Endothelial cell of umbilical vein (primary cell): ENCODE measurements around the gene IER3. TPM values are rescaled to one million over a fixed set of nuclear protein-coding genes. Genes with fewer than 3 reads are reported as not detected.
A peak's percentile ranks its signal among the peaks of the same experiment; 100 is the strongest.

ENCODE experiments used
- BruUV-seq: library from RNA; stranded (reverse); fragments of 400-500 nt; replicated peaks from 2 replicates; lab custom pipeline; 2021; lab: Mats Ljungman, UMichigan
- CTCF ChIA-PET: fragments of 300-600, 350-600 bp; sonication (Branson Sonifier 250); formaldehyde crosslinking; loops from one replicate; lab custom pipeline; 2021; ENCODE audit warnings: antibody characterized with exemption, inconsistent platforms; lab: Charles Lee
- POLR2A ChIA-PET: fragments of 300-600, 350-600 bp; sonication (Branson Sonifier 250); formaldehyde crosslinking; loops from one replicate; lab custom pipeline; 2021; ENCODE audit warnings: antibody characterized with exemption, inconsistent platforms; lab: Charles Lee
- DNase-seq: peaks from one replicate; pipeline ENCODE4 v3.0.0-alpha.2; 2011; ENCODE audit warnings: low read depth, low spot score
- FAIRE-seq: peaks from 2 replicates; lab custom pipeline; 2011; peaks lifted over from hg19 to GRCh38; lab: Jason Lieb, UNC
- H2AFZ ChIP-seq: 2 replicates; pipeline ENCODE4 v1.6.0; 2012; ENCODE audit warnings: low read depth, low read length, control low read depth, inconsistent platforms
- H3K27ac ChIP-seq: 2 replicates; pipeline ENCODE4 v1.5.1; 2011; ENCODE audit warnings: low read depth, mild to moderate bottlenecking, control low read depth, low read length, moderate library complexity; ENCODE audit not compliant: insufficient read depth
- H3K27me3 ChIP-seq, 2 experiments: 2 replicates each; pipeline versions ENCODE4 v1.6.0 to v1.6.1; 2011; ENCODE audit warnings: low read length in 2 of 2, mixed read lengths in 1 of 2; ENCODE audit not compliant: control insufficient read depth in 2 of 2, insufficient read depth in 2 of 2
- H3K36me3 ChIP-seq, 2 experiments: 2 replicates in 1 of 2; 3 replicates in 1 of 2; pipeline ENCODE4 v1.5.1; 2011; ENCODE audit warnings: low read length in 2 of 2, mild to moderate bottlenecking in 1 of 2, moderate library complexity in 1 of 2; ENCODE audit not compliant: control insufficient read depth in 2 of 2, insufficient read depth in 2 of 2; ENCODE audit errors: extremely low read depth in 1 of 2
- H3K4me1 ChIP-seq: 3 replicates; pipeline ENCODE4 v1.5.1; 2011; ENCODE audit warnings: mild to moderate bottlenecking, low read length; ENCODE audit not compliant: control insufficient read depth, insufficient read depth; ENCODE audit errors: extremely low read depth
- H3K4me2 ChIP-seq: 2 replicates; pipeline ENCODE4 v1.6.1; 2011; ENCODE audit warnings: low read length, control low read depth, mixed read lengths; ENCODE audit not compliant: insufficient read depth
- H3K4me3 ChIP-seq, 3 experiments: fragments of 200-600 bp in 1 of 3; sonication (generic), shearing (Covaris generic) in 1 of 3; replicated peaks in 1 of 3; 2 replicates each; pipeline ENCODE4 v1.5.1; 2011 to 2016; ENCODE audit warnings: control low read depth in 3 of 3, low read length in 3 of 3, mild to moderate bottlenecking in 2 of 3, inconsistent platforms in 1 of 3, low read depth in 1 of 3, moderate library complexity in 1 of 3; ENCODE audit not compliant: insufficient read depth in 1 of 3
- H3K79me2 ChIP-seq: 2 replicates; pipeline ENCODE4 v1.6.0; 2012; ENCODE audit warnings: low read length, inconsistent platforms; ENCODE audit not compliant: control insufficient read depth, insufficient read depth
- H3K9ac ChIP-seq: replicated peaks from 2 replicates; pipeline ENCODE3; 2011; ENCODE audit warnings: low read length, control low read depth; ENCODE audit not compliant: insufficient read depth; ENCODE audit errors: extremely low read depth
- H3K9me1 ChIP-seq: replicated peaks from 3 replicates; pipeline ENCODE4 v1.6.0; 2011; ENCODE audit warnings: mild to moderate bottlenecking, low read length; ENCODE audit not compliant: control insufficient read depth, insufficient read depth; ENCODE audit errors: extremely low read depth
- H3K9me3 ChIP-seq: replicated peaks from 2 replicates; pipeline ENCODE4 v1.5.1; 2012; ENCODE audit warnings: low read length, inconsistent platforms; ENCODE audit not compliant: control insufficient read depth, insufficient read depth
- H4K20me1 ChIP-seq: replicated peaks from 2 replicates; pipeline ENCODE3; 2011; ENCODE audit warnings: mild to moderate bottlenecking, low read length; ENCODE audit not compliant: control insufficient read depth, insufficient read depth; ENCODE audit errors: extremely low read depth
- EZH2 ChIP-seq: IDR thresholded peaks from 2 replicates; pipeline ENCODE4 v1.6.1; 2012; ENCODE audit warnings: borderline replicate concordance, low read depth, mild to moderate bottlenecking, moderate library complexity, low read length, inconsistent platforms; ENCODE audit not compliant: severe bottlenecking
- FOS ChIP-seq: IDR thresholded peaks from 2 replicates; pipeline ENCODE4 v1.6.1; 2011; ENCODE audit warnings: mild to moderate bottlenecking, low read length, moderate library complexity, borderline replicate concordance; ENCODE audit not compliant: insufficient read depth
- GATA2 ChIP-seq: IDR thresholded peaks from 2 replicates; pipeline ENCODE4 v1.7.0; 2011; ENCODE audit warnings: low read depth, mild to moderate bottlenecking, moderate library complexity, mixed read lengths, low read length; ENCODE audit not compliant: insufficient read length, insufficient read depth
- JUN ChIP-seq: IDR thresholded peaks from 2 replicates; pipeline ENCODE4 v1.6.1; 2011; ENCODE audit warnings: borderline replicate concordance, low read depth; ENCODE audit not compliant: insufficient read length, insufficient read depth
- MYC ChIP-seq: IDR thresholded peaks from one replicate; pipeline ENCODE4 v1.6.1; 2011; ENCODE audit warnings: mild to moderate bottlenecking, low read depth, low read length
- POLR2A ChIP-seq: IDR thresholded peaks from 2 replicates; pipeline ENCODE4 v1.6.1; 2012; ENCODE audit warnings: low read depth, mild to moderate bottlenecking, control low read depth, low read length
- POLR2AphosphoS5 ChIP-seq: IDR thresholded peaks from 2 replicates; pipeline ENCODE4 v1.6.1; 2012; ENCODE audit warnings: low read depth, mild to moderate bottlenecking, control low read depth, low read length, moderate library complexity; ENCODE audit not compliant: insufficient read depth
- dilution Hi-C: fragments of 300-500 bp; cut with MboI; formaldehyde crosslinking; loops from one replicate; pipeline ENCODE4 v1.15.0; 2019; ENCODE audit warnings: low sequenced_read_pairs; ENCODE audit not compliant: extremely low pct_ligation_motif_present
- intact Hi-C: fragments of 100-400 bp; cut with micrococcal nuclease; formaldehyde crosslinking; loops from one replicate; pipeline ENCODE4 v1.10.0; 2022
- polyA plus RNA-seq, 4 experiments: library from polyadenylated mRNA; depleted of rRNA in 3 of 4; stranded (reverse) in 3 of 4; unstranded in 1 of 4; fragments of >200 nt; gene quantifications; 2 replicates each; pipeline versions ENCODE4 v1.2.1 to v1.2.3, GENCODE V29; 2011 to 2012; ENCODE audit warnings: missing spikeins in 1 of 4
- total RNA-seq: library from RNA; stranded (reverse); gene quantifications from 2 replicates; pipeline ENCODE4 v1.2.3, GENCODE V29; 2021
- TF ChIP-seq, protein P1 (sequence below): IDR thresholded peaks from 2 replicates; pipeline ENCODE4 v1.6.1; 2011; ENCODE audit not compliant: insufficient read depth, insufficient read length
- TF ChIP-seq, protein P2 (sequence below), 2 donors: IDR thresholded peaks; 1 replicate in 1 of 2; 2 replicates in 1 of 2; pipeline ENCODE4 v1.5.1; 2011; ENCODE audit warnings: low read length in 2 of 2, mild to moderate bottlenecking in 2 of 2, moderate library complexity in 2 of 2, control low read depth in 1 of 2, inconsistent platforms in 1 of 2, low read depth in 1 of 2; ENCODE audit not compliant: insufficient read depth in 1 of 2; ENCODE audit errors: extremely low read depth in 1 of 2

Gene IER3
- total and polyA plus RNA-seq, 2 donors (not counting 3 experiments of a cell fraction or from before 2014, with no cell fraction given): 170 to 468 TPM

DNA sequence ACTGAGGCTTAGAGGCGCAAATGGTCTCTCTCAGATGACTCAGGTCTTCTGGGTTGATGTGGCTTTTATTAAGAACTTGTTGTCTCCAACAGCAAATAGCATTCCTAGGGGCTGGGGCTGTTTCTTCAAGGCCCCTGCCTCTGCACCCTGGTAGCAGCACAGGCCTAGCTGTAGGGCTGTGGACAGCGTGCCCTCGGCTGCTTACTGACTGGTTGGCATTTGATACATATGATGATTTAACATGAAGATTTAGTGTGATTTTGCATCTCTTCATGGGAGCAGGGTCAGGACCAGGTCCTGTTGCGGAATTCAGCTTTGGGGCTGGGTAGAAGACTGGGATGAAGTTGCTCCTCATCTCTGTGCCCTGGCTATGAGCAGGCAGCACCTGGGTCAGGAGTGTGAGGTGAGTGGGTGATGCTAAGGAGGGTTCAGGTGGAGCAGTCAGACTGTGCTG lies 24.3 kb upstream of the IER3 start:
- Histone ChIP-seq H3K4me3 (no peak overlapping the region), H3K9ac (peak overlapping the region; percentile 88), H3K4me1 (peaks cover 36% of the 10 kb centered on the region), H2AFZ (no peak overlapping the region), H3K36me3 (no peaks in the 10 kb centered on the region), H4K20me1 (no peaks in the 10 kb centered on the region), H3K27ac (peak overlapping the region; percentile 96), H3K4me2 (peak overlapping the region; percentile 70), H3K79me2 (no peaks in the 10 kb centered on the region), H3K9me3 (no peaks in the 10 kb centered on the region), H3K27me3 (no peaks in the 10 kb centered on the region), H3K9me1 (no peaks in the 10 kb centered on the region)
- DNase-seq: no peak
- intact Hi-C loops (loop anchor here (1.0 kb wide), 5 partner anchors 9 to 46 kb away; no protein-coding TSS in a partner anchor), dilution Hi-C loops (no loop called here)
- ChIA-PET POLR2A (interaction anchor here (0.6 to 2.1 kb wide), 5 partner anchors 9 to 55 kb away, joined by 3 to 11 read pairs (median 5); partner anchors contain the start of gene IER3), CTCF (interaction anchor here (0.9 to 2.5 kb wide), 13 partner anchors 9 to 90 kb away, joined by 3 to 14 read pairs (median 4); partner anchors contain the start of gene IER3)
- no TSS peak for BruUV-seq
- TF ChIP-seq MYC: no peak
- no peak for TF ChIP-seq FOS
- no peak for TF ChIP-seq POLR2AphosphoS5
- no peak for TF ChIP-seq POLR2A
- no peak for TF ChIP-seq GATA2
- no peak for TF ChIP-seq JUN
- TF ChIP-seq EZH2: no peak
- TF ChIP-seq, protein P1, sequence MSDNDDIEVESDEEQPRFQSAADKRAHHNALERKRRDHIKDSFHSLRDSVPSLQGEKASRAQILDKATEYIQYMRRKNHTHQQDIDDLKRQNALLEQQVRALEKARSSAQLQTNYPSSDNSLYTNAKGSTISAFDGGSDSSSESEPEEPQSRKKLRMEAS: no peak
- TF ChIP-seq, protein P2, sequence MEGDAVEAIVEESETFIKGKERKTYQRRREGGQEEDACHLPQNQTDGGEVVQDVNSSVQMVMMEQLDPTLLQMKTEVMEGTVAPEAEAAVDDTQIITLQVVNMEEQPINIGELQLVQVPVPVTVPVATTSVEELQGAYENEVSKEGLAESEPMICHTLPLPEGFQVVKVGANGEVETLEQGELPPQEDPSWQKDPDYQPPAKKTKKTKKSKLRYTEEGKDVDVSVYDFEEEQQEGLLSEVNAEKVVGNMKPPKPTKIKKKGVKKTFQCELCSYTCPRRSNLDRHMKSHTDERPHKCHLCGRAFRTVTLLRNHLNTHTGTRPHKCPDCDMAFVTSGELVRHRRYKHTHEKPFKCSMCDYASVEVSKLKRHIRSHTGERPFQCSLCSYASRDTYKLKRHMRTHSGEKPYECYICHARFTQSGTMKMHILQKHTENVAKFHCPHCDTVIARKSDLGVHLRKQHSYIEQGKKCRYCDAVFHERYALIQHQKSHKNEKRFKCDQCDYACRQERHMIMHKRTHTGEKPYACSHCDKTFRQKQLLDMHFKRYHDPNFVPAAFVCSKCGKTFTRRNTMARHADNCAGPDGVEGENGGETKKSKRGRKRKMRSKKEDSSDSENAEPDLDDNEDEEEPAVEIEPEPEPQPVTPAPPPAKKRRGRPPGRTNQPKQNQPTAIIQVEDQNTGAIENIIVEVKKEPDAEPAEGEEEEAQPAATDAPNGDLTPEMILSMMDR (IDR thresholded peaks at IDR 0.05; ENCODE audit: extremely low read depth in 1 of 2, insufficient read depth in 1 of 2, low read depth in 1 of 2, low read length in 2 of 2): no peak
- FAIRE-seq: no peak
